Measurements from ENCODE around the gene ROCK2. TPM values are rescaled to one million over a fixed set of nuclear protein-coding genes. Genes with fewer than 3 reads are reported as not detected.

ROCK2 gene
- polyA plus RNA-seq, 1 donor (not counting 4 experiments of a cell fraction or from before 2014, with no cell fraction given): 12.6 TPM

DNA sequence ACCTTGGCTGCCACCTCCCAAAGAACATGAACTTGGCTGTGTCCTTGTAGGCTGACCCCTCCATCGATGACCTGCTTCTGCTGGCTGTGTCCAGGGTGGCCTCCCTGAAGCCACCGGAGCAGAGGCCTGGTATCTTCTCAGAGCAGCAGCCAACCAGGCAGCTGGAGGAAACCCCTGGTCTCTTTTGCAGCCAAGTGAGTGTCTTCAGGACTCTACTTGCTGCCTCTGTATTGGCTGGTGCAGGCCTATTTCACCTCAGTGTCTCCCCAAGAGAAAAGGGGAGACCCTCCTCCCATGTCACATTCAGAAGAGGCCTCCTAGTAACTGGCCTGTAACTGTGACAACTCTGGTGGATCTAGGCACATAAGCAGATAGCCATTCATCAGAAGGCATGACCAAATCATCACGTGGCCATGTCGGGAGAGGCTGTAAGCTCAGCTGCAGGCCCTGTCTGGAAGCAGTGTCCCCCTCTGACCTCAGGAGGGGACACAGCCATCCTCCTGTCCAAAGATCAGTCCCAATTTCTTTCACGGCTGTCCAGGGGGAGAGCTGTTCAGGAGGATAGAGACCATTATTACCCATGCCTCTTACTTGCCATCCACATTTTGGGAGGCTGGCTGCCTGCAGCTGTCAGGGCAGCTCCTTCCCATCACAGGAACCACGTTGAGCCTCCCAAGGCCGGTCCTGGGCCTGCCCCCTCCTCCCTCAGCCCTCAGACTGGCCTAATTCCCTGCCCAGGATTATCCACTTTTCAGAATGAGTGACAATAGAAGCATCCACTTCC is 20.9 kb upstream of the ROCK2 start:
- no peak for DNase-seq (ENCODE audit: low read depth, low spot score)
- dilution Hi-C loops (cut with MboI; ENCODE audit: extremely low pct_ligation_motif_present, low sequenced_read_pairs): no loop called here
- Histone ChIP-seq H3K9ac (ENCODE audit: control insufficient read depth, extremely low read depth, insufficient read depth, low read length) (no peak overlapping the region), H3K4me3 (ENCODE audit: control insufficient read depth in 2 of 3, extremely low read depth in 1 of 3, insufficient read depth in 2 of 3, low read depth in 1 of 3, low read length in 3 of 3) (no peak overlapping the region), H4K20me1 (ENCODE audit: control insufficient read depth, extremely low read depth, insufficient read depth, low read length) (no peaks in the 10 kb centered on the region), H3K36me3 (ENCODE audit: control insufficient read depth in 2 of 2, extremely low read depth in 1 of 2, insufficient read depth in 2 of 2, low read length in 2 of 2) (no peaks in the 10 kb centered on the region), H3K79me2 (ENCODE audit: control insufficient read depth, insufficient read depth, low read length) (no peaks in the 10 kb centered on the region), H3K27ac (ENCODE audit: control insufficient read depth, insufficient read depth, low read length) (no peak overlapping the region), H2AFZ (ENCODE audit: control insufficient read depth, low read length) (no peak overlapping the region), H3K27me3 (ENCODE audit: control insufficient read depth, extremely low read depth, insufficient read depth, low read length) (no peaks in the 10 kb centered on the region), H3K9me1 (ENCODE audit: control insufficient read depth, extremely low read depth, insufficient read depth, low read length) (no peaks in the 10 kb centered on the region), H3K4me1 (ENCODE audit: control insufficient read depth, extremely low read depth, insufficient read depth, low read length) (peaks cover 5% of the 10 kb centered on the region), H3K9me3 (ENCODE audit: control insufficient read depth, low read depth, low read length) (no peaks in the 10 kb centered on the region), H3K4me2 (ENCODE audit: control insufficient read depth, extremely low read depth, insufficient read depth, low read depth, low read length) (no peak overlapping the region)
- FAIRE-seq: no peak
- no peak for TF ChIP-seq EZH2 (IDR thresholded peaks at IDR 0.05; ENCODE audit: low read length)
- TF ChIP-seq, protein P1, sequence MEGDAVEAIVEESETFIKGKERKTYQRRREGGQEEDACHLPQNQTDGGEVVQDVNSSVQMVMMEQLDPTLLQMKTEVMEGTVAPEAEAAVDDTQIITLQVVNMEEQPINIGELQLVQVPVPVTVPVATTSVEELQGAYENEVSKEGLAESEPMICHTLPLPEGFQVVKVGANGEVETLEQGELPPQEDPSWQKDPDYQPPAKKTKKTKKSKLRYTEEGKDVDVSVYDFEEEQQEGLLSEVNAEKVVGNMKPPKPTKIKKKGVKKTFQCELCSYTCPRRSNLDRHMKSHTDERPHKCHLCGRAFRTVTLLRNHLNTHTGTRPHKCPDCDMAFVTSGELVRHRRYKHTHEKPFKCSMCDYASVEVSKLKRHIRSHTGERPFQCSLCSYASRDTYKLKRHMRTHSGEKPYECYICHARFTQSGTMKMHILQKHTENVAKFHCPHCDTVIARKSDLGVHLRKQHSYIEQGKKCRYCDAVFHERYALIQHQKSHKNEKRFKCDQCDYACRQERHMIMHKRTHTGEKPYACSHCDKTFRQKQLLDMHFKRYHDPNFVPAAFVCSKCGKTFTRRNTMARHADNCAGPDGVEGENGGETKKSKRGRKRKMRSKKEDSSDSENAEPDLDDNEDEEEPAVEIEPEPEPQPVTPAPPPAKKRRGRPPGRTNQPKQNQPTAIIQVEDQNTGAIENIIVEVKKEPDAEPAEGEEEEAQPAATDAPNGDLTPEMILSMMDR (optimal IDR thresholded peaks at IDR 0.05 in 1 of 3, IDR thresholded peaks at IDR 0.05 in 1 of 3, conservative IDR thresholded peaks at IDR 0.05 in 1 of 3; ENCODE audit: extremely low read depth in 1 of 3, insufficient read depth in 2 of 3, low read length in 3 of 3): no peak

GRCh38 chr2:11364565-11364887 is 20.1 kb upstream of the ROCK2 start:
- Histone ChIP-seq H3K79me2 (ENCODE audit: control insufficient read depth, insufficient read depth, low read length) (no peaks in the 10 kb centered on the region), H3K36me3 (ENCODE audit: control insufficient read depth in 2 of 2, extremely low read depth in 1 of 2, insufficient read depth in 2 of 2, low read length in 2 of 2) (no peaks in the 10 kb centered on the region), H4K20me1 (ENCODE audit: control insufficient read depth, extremely low read depth, insufficient read depth, low read length) (no peaks in the 10 kb centered on the region), H3K9me3 (ENCODE audit: control insufficient read depth, low read depth, low read length) (no peaks in the 10 kb centered on the region), H3K9ac (ENCODE audit: control insufficient read depth, extremely low read depth, insufficient read depth, low read length) (no peak overlapping the region), H3K27ac (ENCODE audit: control insufficient read depth, insufficient read depth, low read length) (no peak overlapping the region), H3K4me3 (ENCODE audit: control insufficient read depth in 2 of 3, extremely low read depth in 1 of 3, insufficient read depth in 2 of 3, low read depth in 1 of 3, low read length in 3 of 3) (no peak overlapping the region), H3K4me1 (ENCODE audit: control insufficient read depth, extremely low read depth, insufficient read depth, low read length) (peaks cover 4% of the 10 kb centered on the region), H3K4me2 (ENCODE audit: control insufficient read depth, extremely low read depth, insufficient read depth, low read depth, low read length) (no peak overlapping the region), H3K27me3 (ENCODE audit: control insufficient read depth, extremely low read depth, insufficient read depth, low read length) (no peaks in the 10 kb centered on the region), H3K9me1 (ENCODE audit: control insufficient read depth, extremely low read depth, insufficient read depth, low read length) (no peaks in the 10 kb centered on the region), H2AFZ (ENCODE audit: control insufficient read depth, low read length) (no peak overlapping the region)
- dilution Hi-C loops (cut with MboI; ENCODE audit: extremely low pct_ligation_motif_present, low sequenced_read_pairs): no loop called here
- DNase-seq (ENCODE audit: low read depth, low spot score) (no peak), FAIRE-seq (no peak)
- TF ChIP-seq EZH2 (IDR thresholded peaks at IDR 0.05; ENCODE audit: low read length): no peak
- TF ChIP-seq, protein P1 (optimal IDR thresholded peaks at IDR 0.05 in 1 of 3, IDR thresholded peaks at IDR 0.05 in 1 of 3, conservative IDR thresholded peaks at IDR 0.05 in 1 of 3; ENCODE audit: extremely low read depth in 1 of 3, insufficient read depth in 2 of 3, low read length in 3 of 3): no peak
